GM12878 (cell line): Measurements from ENCODE around the gene TTC17. TPM values are rescaled to one million over a fixed set of nuclear protein-coding genes. Genes with fewer than 3 reads are reported as not detected.

Source experiments
- ATAC-seq: fragments of 200-7000 bp; cut with Tn5 transposase; 3 replicates; pipeline ENCODE4 v1.9.1; 2020; ENCODE audit warnings: mild to moderate bottlenecking, moderate library complexity
- BruUV-seq: library from RNA; stranded (reverse); fragments of 400-500 nt; replicated peaks from 2 replicates; lab custom pipeline; 2021; lab: Mats Ljungman, UMichigan
- CTCF ChIA-PET: fragments of 300-600 bp; sonication (Branson Sonifier 250); formaldehyde crosslinking; extraction: SDS; loops from one replicate; lab custom pipeline; 2021; ENCODE audit warnings: inconsistent platforms; lab: Yijun Ruan, JAX
- POLR2A ChIA-PET: fragments of 350-600 bp; formaldehyde crosslinking; extraction: SDS; loops from one replicate; lab custom pipeline; 2021; ENCODE audit warnings: inconsistent platforms; lab: Charles Lee
- RAD21 ChIA-PET: fragments of 300-600 bp; sonication (Branson Sonifier 250); formaldehyde crosslinking; loops from one replicate; lab custom pipeline; 2023; ENCODE audit warnings: antibody characterized with exemption; ENCODE audit not compliant: unreplicated experiment; lab: Charles Lee
- SMC1A ChIA-PET: fragments of 300-600 bp; sonication (Branson Sonifier 250); formaldehyde crosslinking; loops from one replicate; lab custom pipeline; 2023; ENCODE audit not compliant: unreplicated experiment, uncharacterized antibody; lab: Charles Lee
- DNase-seq: peaks from one replicate; pipeline ENCODE4 v3.0.0-alpha.2; 2011; ENCODE audit warnings: low read depth, low spot score
- FAIRE-seq: peaks from 3 replicates; lab custom pipeline; 2011; peaks lifted over from hg19 to GRCh38; lab: Jason Lieb, UNC
- H2AFZ ChIP-seq: 2 replicates; pipeline ENCODE4 v1.6.0; 2011; ENCODE audit warnings: low read depth, low read length, control low read depth; ENCODE audit not compliant: control insufficient read depth
- H3K27ac ChIP-seq: 2 replicates; pipeline ENCODE4 v1.5.1; 2011; ENCODE audit warnings: control low read depth; ENCODE audit not compliant: control insufficient read depth, insufficient read depth
- H3K27me3 ChIP-seq, 2 experiments: replicated peaks in 1 of 2; 2 replicates each; pipeline versions ENCODE4 v1.6.0 to v1.6.1; 2011; ENCODE audit warnings: low read length in 1 of 2; ENCODE audit not compliant: control insufficient read depth in 2 of 2, insufficient read depth in 2 of 2
- H3K36me3 ChIP-seq, 2 experiments: 2 replicates each; pipeline ENCODE4 v1.5.1; 2011; ENCODE audit warnings: low read length in 1 of 2; ENCODE audit not compliant: control insufficient read depth in 2 of 2, insufficient read depth in 2 of 2
- H3K4me1 ChIP-seq: 2 replicates; pipeline ENCODE4 v1.6.1; 2011; ENCODE audit warnings: mild to moderate bottlenecking, low read length, moderate library complexity, mixed read lengths; ENCODE audit not compliant: control insufficient read depth, insufficient read depth
- H3K4me2 ChIP-seq: 2 replicates; pipeline ENCODE4 v1.6.0; 2011; ENCODE audit warnings: control low read depth; ENCODE audit not compliant: control insufficient read depth, insufficient read depth
- H3K4me3 ChIP-seq: fragments of 200-600 bp; sonication (generic); 2 replicates; pipeline ENCODE4 v1.5.1; 2016
- H3K79me2 ChIP-seq: 2 replicates; pipeline ENCODE4 v1.6.0; 2011; ENCODE audit warnings: low read length; ENCODE audit not compliant: control insufficient read depth, insufficient read depth
- H3K9ac ChIP-seq: 2 replicates; pipeline ENCODE4 v1.8.0; 2011; ENCODE audit warnings: low read length, control low read depth, mixed read lengths; ENCODE audit not compliant: control insufficient read depth, insufficient read depth
- H3K9me3 ChIP-seq: replicated peaks from 3 replicates; pipeline ENCODE4 v1.5.1; 2011; ENCODE audit warnings: mild to moderate bottlenecking, low read length; ENCODE audit not compliant: control insufficient read depth, insufficient read depth
- H4K20me1 ChIP-seq: 2 replicates; pipeline ENCODE4 v1.6.0; 2011; ENCODE audit not compliant: control insufficient read depth, insufficient read depth
- FOS ChIP-seq: IDR thresholded peaks from 3 replicates; pipeline ENCODE4 v1.6.1; 2011; ENCODE audit warnings: borderline replicate concordance; ENCODE audit not compliant: insufficient read length; ENCODE audit errors: extremely low read depth
- IRF4 ChIP-seq: IDR thresholded peaks from 2 replicates; pipeline ENCODE4 v1.6.1; 2011; ENCODE audit warnings: low read depth, low read length
- JUNB ChIP-seq: IDR thresholded peaks from 2 replicates; pipeline ENCODE4 v1.6.1; 2016; ENCODE audit warnings: antibody characterized with exemption, mild to moderate bottlenecking
- RAD21 ChIP-seq: IDR thresholded peaks from 2 replicates; pipeline ENCODE4 v1.6.1; 2011; ENCODE audit warnings: mild to moderate bottlenecking, low read depth, low read length, moderate library complexity; ENCODE audit not compliant: insufficient read depth
- SREBF2 ChIP-seq: IDR thresholded peaks from 2 replicates; pipeline ENCODE4 v1.6.1; 2012; ENCODE audit warnings: mild to moderate bottlenecking, low read length
- SUPT20H ChIP-seq: IDR thresholded peaks from 2 replicates; pipeline ENCODE4 v1.6.1; 2011; ENCODE audit warnings: low read depth, mild to moderate bottlenecking, low read length, moderate library complexity, borderline replicate concordance; ENCODE audit not compliant: control insufficient read depth
- TCF3 ChIP-seq: IDR thresholded peaks from 2 replicates; pipeline ENCODE4 v1.6.1; 2012; ENCODE audit warnings: low read depth, mild to moderate bottlenecking, low read length, borderline replicate concordance; ENCODE audit not compliant: insufficient read depth
- ZNF384 ChIP-seq: IDR thresholded peaks from 2 replicates; pipeline ENCODE4 v1.6.1; 2012; ENCODE audit warnings: low read depth, mild to moderate bottlenecking, low read length, improper control_type of control experiment, borderline replicate concordance
- WGBS: methylation state at CpG from one replicate; pipeline ENCODE4 v1.1.6; 2016; ENCODE audit warnings: low lambda C conversion rate; ENCODE audit not compliant: insufficient replicate concordance, insufficient coverage; ENCODE audit errors: missing lambda C conversion rate; 5-methylcytosine and 5-hydroxymethylcytosine counted together
- in situ Hi-C: fragments of 300-500 bp; cut with MboI; formaldehyde crosslinking; loops from 9 replicates; pipeline ENCODE4 v1.14.3; 2018; ENCODE audit warnings: mixed read lengths
- intact Hi-C: fragments of 100-400 bp; cut with micrococcal nuclease; formaldehyde crosslinking; loops from one replicate; pipeline ENCODE4 v1.14.2; 2022; ENCODE audit not compliant: unreplicated experiment
- polyA plus RNA-seq, 11 experiments: library from polyadenylated mRNA; depleted of rRNA in 4 of 11; unstranded in 6 of 11; stranded (reverse) in 5 of 11; fragments of >200 nt; fragmentation: Nextera tagmentation in 4 of 11; fragmentation: Illumina TruSeq in 1 of 11; extraction: Ambion mirVana in 4 of 11; extraction: Trizol in 1 of 11; gene quantifications; 1 replicate in 1 of 11; 2 replicates in 10 of 11; pipeline versions ENCODE4 v1.2.1 to v1.2.3, GENCODE V29; 2011 to 2016; ENCODE audit warnings: inconsistent platforms in 2 of 11, missing spikeins in 2 of 11, low read depth in 1 of 11
- total RNA-seq, 4 experiments: library from RNA; depleted of rRNA in 3 of 4; stranded (reverse); fragments of >200 nt in 3 of 4; fragmentation: Illumina TruSeq in 1 of 4; extraction: Trizol in 1 of 4; gene quantifications; 2 replicates each; pipeline versions ENCODE4 v1.2.1 to v1.2.3, GENCODE V29; 2013 to 2021
- TF ChIP-seq, protein P1 (sequence below): fragments of 450-650 bp; IDR thresholded peaks from 2 replicates; pipeline ENCODE4 v1.6.1; 2018; ENCODE audit warnings: borderline replicate concordance, mild to moderate bottlenecking; ENCODE audit not compliant: partially characterized antibody

The TTC17 gene
- total and polyA plus RNA-seq, 10 of the 15 experiments (the other 5 are each of a cell fraction or from before 2014, with no cell fraction given) = 15.9 to 116 (median 41.5) TPM

DNA sequence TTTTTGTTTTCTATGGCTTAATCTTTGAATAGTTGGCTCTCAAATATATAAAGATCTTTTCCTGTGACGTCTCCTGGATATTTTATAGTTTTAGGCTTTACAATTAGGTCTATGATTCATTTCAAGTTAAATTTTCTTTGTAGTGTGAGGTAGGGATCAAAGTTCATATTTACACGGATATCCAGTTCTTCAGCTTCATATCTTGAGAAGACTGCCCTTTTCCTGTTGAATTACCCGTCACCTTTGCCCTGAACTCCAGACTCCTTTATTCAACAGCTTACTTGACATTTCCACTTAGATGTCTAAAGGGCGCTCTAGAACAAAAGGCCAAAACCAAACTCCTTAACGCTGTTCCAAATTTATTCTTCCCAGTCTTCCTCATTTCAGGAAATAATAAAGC lies 51.7 kb downstream of the TTC17 start (continued):
- TF ChIP-seq FOS (no peak), TCF3 (no peak), RAD21 (no peak)
- TF ChIP-seq, protein P1, sequence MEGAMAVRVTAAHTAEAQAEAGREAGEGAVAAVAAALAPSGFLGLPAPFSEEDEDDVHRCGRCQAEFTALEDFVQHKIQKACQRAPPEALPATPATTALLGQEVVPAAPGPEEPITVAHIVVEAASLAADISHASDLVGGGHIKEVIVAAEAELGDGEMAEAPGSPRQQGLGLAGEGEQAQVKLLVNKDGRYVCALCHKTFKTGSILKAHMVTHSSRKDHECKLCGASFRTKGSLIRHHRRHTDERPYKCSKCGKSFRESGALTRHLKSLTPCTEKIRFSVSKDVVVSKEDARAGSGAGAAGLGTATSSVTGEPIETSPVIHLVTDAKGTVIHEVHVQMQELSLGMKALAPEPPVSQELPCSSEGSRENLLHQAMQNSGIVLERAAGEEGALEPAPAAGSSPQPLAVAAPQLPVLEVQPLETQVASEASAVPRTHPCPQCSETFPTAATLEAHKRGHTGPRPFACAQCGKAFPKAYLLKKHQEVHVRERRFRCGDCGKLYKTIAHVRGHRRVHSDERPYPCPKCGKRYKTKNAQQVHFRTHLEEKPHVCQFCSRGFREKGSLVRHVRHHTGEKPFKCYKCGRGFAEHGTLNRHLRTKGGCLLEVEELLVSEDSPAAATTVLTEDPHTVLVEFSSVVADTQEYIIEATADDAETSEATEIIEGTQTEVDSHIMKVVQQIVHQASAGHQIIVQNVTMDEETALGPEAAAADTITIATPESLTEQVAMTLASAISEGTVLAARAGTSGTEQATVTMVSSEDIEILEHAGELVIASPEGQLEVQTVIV = no peak
- TF ChIP-seq, all 136 proteins: peak for 0

DNA sequence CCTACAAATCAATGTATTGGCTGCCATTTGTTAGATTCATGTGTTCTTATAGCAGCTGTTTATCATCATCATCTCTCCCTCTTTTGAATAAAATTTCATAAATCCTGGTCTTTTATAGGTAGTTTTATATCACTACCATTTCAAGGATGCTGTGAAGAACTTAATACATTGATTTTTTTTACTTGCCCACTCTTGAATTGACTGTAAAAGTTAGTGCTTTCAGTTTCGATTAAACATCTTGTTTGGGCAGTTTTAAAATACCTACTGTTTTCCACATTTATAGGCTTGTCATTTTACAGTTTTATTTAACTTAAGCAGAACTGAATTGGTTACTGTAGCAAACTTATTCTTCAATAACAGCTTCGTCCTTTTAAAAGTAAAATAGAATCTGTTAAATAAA lies 59.5 kb downstream of the TTC17 start:
- no peak overlapping the region for H3K27ac ChIP-seq
- H3K9ac ChIP-seq = no peak overlapping the region
- SMC1A ChIA-PET = interaction anchor here (0.7 to 3.5 kb wide), 7 partner anchors 46 to 1497 kb away, joined by 3 to 18 read pairs (median 6); partner anchors contain the start of genes API5 and TTC17
- ATAC-seq = peak; percentile 66; the same call in 2 of the 3 replicates
- in situ Hi-C loops (no loop called here), intact Hi-C loops (loop anchor here (5.0 kb wide), 1 partner anchor 106 kb away; the partner anchor contains the start of gene API5)
- no peaks in the 10 kb centered on the region for H3K4me1 ChIP-seq
- H3K4me2 ChIP-seq = no peak overlapping the region
- no peak overlapping the region for H2AFZ ChIP-seq
- no peak for DNase-seq
- RAD21 ChIA-PET = interaction anchor here (1.2 kb wide), 1 partner anchor 134 kb away, joined by 3 read pairs; no protein-coding TSS in a partner anchor
- H3K36me3 ChIP-seq = peaks cover 0 to 11% of the 10 kb centered on the region in 2 experiments; a peak in 2 of 4 replicates
- H3K4me3 ChIP-seq = no peak overlapping the region
- WGBS = 67% methylated on average over 2 of the region's 2 CpGs
- no peaks in the 10 kb centered on the region for H3K79me2 ChIP-seq
- POLR2A ChIA-PET = no interaction called here
- no peak for FAIRE-seq
- no peaks in the 10 kb centered on the region for H3K9me3 ChIP-seq
- no peaks in the 10 kb centered on the region for H3K27me3 ChIP-seq
- CTCF ChIA-PET = interaction anchor here (1.1 to 9.9 kb wide), 6 partner anchors 8 to 136 kb away, joined by 3 to 62 read pairs (median 5); partner anchors contain the start of gene API5
- no peaks in the 10 kb centered on the region for H4K20me1 ChIP-seq
- BruUV-seq = no TSS peak
- TF ChIP-seq JUNB (peak; percentile 91), SUPT20H (no peak), IRF4 (peak; percentile 82), SREBF2 (no peak), ZNF384 (peak; percentile 66)
